Measurements from ENCODE around the gene TMC7. TPM values are rescaled to one million over a fixed set of nuclear protein-coding genes. Genes with fewer than 3 reads are reported as not detected.

The TMC7 gene
- total RNA-seq, 1 donor from 2014 or later: 0.09 TPM

- intact Hi-C loops (cut with micrococcal nuclease): no loop called here
Observed at GRCh38 chr16:19110537-19111360, 127.0 kb downstream of the TMC7 start.

GRCh38 chr16:19112099-19112407, 128.3 kb downstream of the TMC7 start:
- intact Hi-C loops (cut with micrococcal nuclease): no loop called here

Other genes starting within 250 kb of the TMC7 start
- gene RPS15A, start 193.6 kb upstream of the TMC7 start, total RNA-seq: 1,970 and 1,994 TPM in 2 replicates
- 212 TPM in 2 replicates for gene ARL6IP1, start 182.4 kb upstream of the TMC7 start, total RNA-seq
- 143 and 146 TPM in 2 replicates for gene SMG1, start 57.5 kb upstream of the TMC7 start, total RNA-seq
- 14.4 and 16.5 TPM in 2 replicates for gene COQ7, start 83.7 kb downstream of the TMC7 start, total RNA-seq
- 14.0 and 15.7 TPM in 2 replicates for gene ITPRIPL2, start 130.0 kb downstream of the TMC7 start, total RNA-seq
- not detected in 2 replicates for gene SYT17, start 184.3 kb downstream of the TMC7 start, total RNA-seq